Ovary (tissue), 3 donors: Measurements from ENCODE around the gene RGPD3.
"Not testable (repeated sequence)": the region's sequence is repeated elsewhere in the genome, so short reads cannot be mapped to it uniquely, and the experiment has no call there.

Experiments
- CTCF ChIP-seq, 3 donors: fragments of 450-650 bp in 2 of 3; fragments of 200-600 bp in 1 of 3; IDR thresholded peaks; one replicate each; pipeline versions ENCODE4 v1.5.1 to v1.8.0; 2016 to 2022; ENCODE audit warnings: antibody characterized with exemption in 3 of 3, mild to moderate bottlenecking in 1 of 3
- POLR2A ChIP-seq: fragments of 450-650 bp; IDR thresholded peaks from one replicate; pipeline ENCODE4 v1.6.1; 2017; ENCODE audit warnings: antibody characterized with exemption, mild to moderate bottlenecking, moderate library complexity
- donor health status: DM: no; HTN: no; CAD: no.

GRCh38 chr2:106513391-106513790, 45.2 kb upstream of the RGPD3 start:
- TF ChIP-seq CTCF (IDR thresholded peaks at IDR 0.05); POLR2A: not testable (repeated sequence)
